K562 (cell line): ENCODE measurements around the gene ATAD3B. TPM values are rescaled to one million over a fixed set of nuclear protein-coding genes. Genes with fewer than 3 reads are reported as not detected.

ENCODE experiments used
- ATAC-seq: fragments of 200-7000 bp; cut with Tn5 transposase; 3 replicates; pipeline ENCODE4 v1.9.1; 2020; ENCODE audit warnings: moderate library complexity
- BruUV-seq: library from RNA; stranded (reverse); fragments of 400-500 nt; replicated peaks from 2 replicates; lab custom pipeline; 2021; lab: Mats Ljungman, UMichigan
- CTCF ChIA-PET: fragments of 300-600 bp; formaldehyde crosslinking; extraction: SDS; loops from one replicate; lab custom pipeline; 2021; ENCODE audit warnings: low intra/inter-chr PET ratio; lab: Yijun Ruan, JAX
- POLR2A ChIA-PET: fragments of 300-600, 350-650 bp; sonication (Branson Sonifier 250); formaldehyde crosslinking; extraction: SDS; loops from one replicate; lab custom pipeline; 2021; ENCODE audit warnings: antibody characterized with exemption, inconsistent platforms; lab: Yijun Ruan, JAX
- DNase-seq, 4 experiments: peaks; one replicate each; pipeline versions ENCODE4 v3.0.0 to v3.0.0-alpha.2; 2011 to 2018; ENCODE audit warnings: low spot score in 3 of 4, mixed read lengths in 3 of 4; ENCODE audit errors: extremely low read depth in 1 of 4
- FAIRE-seq: peaks from 2 replicates; lab custom pipeline; 2011; peaks lifted over from hg19 to GRCh38; lab: Jason Lieb, UNC
- H2AFZ ChIP-seq: 2 replicates; pipeline ENCODE4 v1.6.0; 2011; ENCODE audit warnings: low read depth, low read length, control low read depth, inconsistent platforms
- H3K27ac ChIP-seq: fragments of 200-600 bp; 3 replicates; pipeline ENCODE4 v1.8.0; 2011; ENCODE audit warnings: low read depth, mild to moderate bottlenecking, control low read depth, inconsistent platforms, low read length, moderate library complexity, mixed read lengths; ENCODE audit errors: extremely low read depth
- H3K27me3 ChIP-seq, 2 experiments: fragments of 300-600 bp in 1 of 2; 2 replicates in 1 of 2; 3 replicates in 1 of 2; pipeline versions ENCODE4 v1.6.0 to v1.8.0; 2011; ENCODE audit warnings: inconsistent platforms in 2 of 2, low read length in 2 of 2, mild to moderate bottlenecking in 1 of 2, mixed read lengths in 1 of 2, moderate library complexity in 1 of 2; ENCODE audit not compliant: control insufficient read depth in 2 of 2, insufficient read depth in 2 of 2
- H3K36me3 ChIP-seq: fragments of 300-600 bp; 3 replicates; pipeline ENCODE4 v1.8.0; 2011; ENCODE audit warnings: mild to moderate bottlenecking, low read length, inconsistent platforms; ENCODE audit not compliant: control insufficient read depth, insufficient read depth
- H3K4me1 ChIP-seq, 2 experiments: fragments of 200-600 bp in 1 of 2; replicated peaks in 1 of 2; 2 replicates in 1 of 2; 3 replicates in 1 of 2; pipeline versions ENCODE4 v1.5.1 to v1.8.0; 2011; ENCODE audit warnings: inconsistent platforms in 2 of 2, low read length in 2 of 2, mild to moderate bottlenecking in 1 of 2, mixed read lengths in 1 of 2, moderate library complexity in 1 of 2; ENCODE audit not compliant: control insufficient read depth in 2 of 2, insufficient read depth in 2 of 2
- H3K4me2 ChIP-seq: 2 replicates; pipeline ENCODE4 v1.6.1; 2011; ENCODE audit warnings: low read length, control low read depth, inconsistent platforms, mixed read lengths; ENCODE audit not compliant: insufficient read depth
- H3K4me3 ChIP-seq: fragments of 200-600 bp; sonication (generic), shearing (Covaris generic); 2 replicates; pipeline ENCODE4 v1.5.1; 2016; ENCODE audit warnings: control low read depth, inconsistent platforms
- H3K79me2 ChIP-seq: fragments of 200-600 bp; 3 replicates; pipeline ENCODE4 v1.8.0; 2011; ENCODE audit warnings: low read length, inconsistent platforms; ENCODE audit not compliant: control insufficient read depth, insufficient read depth
- H3K9ac ChIP-seq, 2 experiments: 2 replicates each; pipeline versions ENCODE4 v1.6.0 to v1.6.1; 2011; ENCODE audit warnings: low read depth in 2 of 2, low read length in 2 of 2, control low read depth in 1 of 2, inconsistent platforms in 1 of 2, mild to moderate bottlenecking in 1 of 2, mixed read lengths in 1 of 2; ENCODE audit not compliant: insufficient read depth in 1 of 2
- H3K9me1 ChIP-seq: one replicate; pipeline ENCODE4 v1.6.0; 2011; ENCODE audit warnings: inconsistent platforms, mild to moderate bottlenecking, low read length, moderate library complexity; ENCODE audit not compliant: control insufficient read depth, insufficient read depth
- H3K9me3 ChIP-seq: replicated peaks from 2 replicates; pipeline ENCODE4 v1.5.1; 2011; ENCODE audit warnings: low read depth, low read length, inconsistent platforms; ENCODE audit not compliant: control insufficient read depth, insufficient read depth
- H4K20me1 ChIP-seq: replicated peaks from 2 replicates; pipeline ENCODE4 v1.6.1; 2011; ENCODE audit warnings: low read length, inconsistent platforms, mixed read lengths; ENCODE audit not compliant: control insufficient read depth, insufficient read depth
- CXXC5 ChIP-seq: fragments of 250-450 bp; sonication (Bioruptor Pico); IDR thresholded peaks from 2 replicates; pipeline ENCODE4 v1.8.0; 2022; ENCODE audit warnings: inconsistent platforms, mild to moderate bottlenecking, moderate library complexity
- GABPB2 ChIP-seq: fragments of 250-450 bp; sonication (Bioruptor Pico); conservative IDR thresholded peaks from 2 replicates; pipeline ENCODE4 v1.5.1; 2021; ENCODE audit warnings: mild to moderate bottlenecking
- RFX5 ChIP-seq: IDR thresholded peaks from 2 replicates; pipeline ENCODE4 v1.6.1; 2011; ENCODE audit warnings: low read depth, mild to moderate bottlenecking, improper control_type of control experiment, low read length
- TEAD1 ChIP-seq, 2 experiments: fragments of 450-650 bp in 1 of 2; sonication (generic) in 1 of 2; formaldehyde crosslinking; IDR thresholded peaks; 2 replicates each; pipeline versions ENCODE4 v1.4.0 to v1.8.0; 2020 to 2022; ENCODE audit warnings: mild to moderate bottlenecking in 2 of 2, missing genetic modification reagents in 1 of 2
- YY1 ChIP-seq, 3 experiments: IDR thresholded peaks; 2 replicates each; pipeline ENCODE4 v1.6.1; 2011; ENCODE audit warnings: low read length in 2 of 3, mild to moderate bottlenecking in 2 of 3, moderate library complexity in 2 of 3, borderline replicate concordance in 1 of 3, control low read depth in 1 of 3, low read depth in 1 of 3; ENCODE audit not compliant: insufficient read depth in 3 of 3, insufficient replicate concordance in 2 of 3, control insufficient read depth in 1 of 3, insufficient read length in 1 of 3; ENCODE audit errors: extremely low read depth in 1 of 3
- ZBTB33 ChIP-seq: sonication (generic); formaldehyde crosslinking; IDR thresholded peaks from 2 replicates; pipeline ENCODE4 v1.8.1; 2023; ENCODE audit warnings: mild to moderate bottlenecking, missing genetic modification reagents
- ZKSCAN1 ChIP-seq: fragments of 150-350 bp; IDR thresholded peaks from 2 replicates; pipeline ENCODE4 v1.6.1; 2016; ENCODE audit warnings: low read depth, low read length
- ZNF140 ChIP-seq: fragments of 250-450 bp; sonication (Bioruptor Pico); IDR thresholded peaks from 2 replicates; pipeline ENCODE4 v1.8.0; 2021; ENCODE audit warnings: moderate library complexity, mild to moderate bottlenecking, inconsistent platforms
- WGBS: fragments of 100-300 bp; shearing (Covaris generic); methylation state at CpG from one replicate; pipeline ENCODE4 v1.1.6; 2016; ENCODE audit warnings: low coverage, mixed read lengths; ENCODE audit not compliant: insufficient coverage; ENCODE audit errors: missing lambda C conversion rate; 5-methylcytosine and 5-hydroxymethylcytosine counted together
- in situ Hi-C: fragments of 300-500 bp; cut with MboI; formaldehyde crosslinking; loops from 4 replicates; pipeline ENCODE4 v1.15.0; 2018; ENCODE audit warnings: inconsistent platforms, mixed read lengths
- intact Hi-C: fragments of 100-400 bp; cut with micrococcal nuclease; formaldehyde crosslinking; loops from 2 replicates; pipeline ENCODE4 v1.14.2; 2022
- polyA plus RNA-seq, 8 experiments: library from polyadenylated mRNA; depleted of rRNA in 4 of 8; stranded (reverse) in 5 of 8; unstranded in 3 of 8; fragments of >200 nt; fragmentation: Nextera tagmentation in 2 of 8; fragmentation: Illumina TruSeq in 1 of 8; extraction: Ambion mirVana in 2 of 8; extraction: Trizol in 1 of 8; gene quantifications; 2 replicates each; pipeline versions ENCODE4 v1.2.1 to v1.2.3, GENCODE V29; 2011 to 2014; ENCODE audit warnings: inconsistent platforms in 1 of 8, missing spikeins in 1 of 8
- total RNA-seq, 7 experiments: library from RNA; depleted of rRNA in 6 of 7; stranded (reverse); fragments of >200 nt in 6 of 7; fragmentation: Illumina TruSeq in 2 of 7; extraction: Trizol in 2 of 7; gene quantifications; 2 replicates each; pipeline versions ENCODE4 v1.2.1 to v1.2.3, GENCODE V29; 2011 to 2021; ENCODE audit warnings: low replicate concordance in 1 of 7
- TF ChIP-seq, protein P1 (sequence below): sonication (generic); formaldehyde crosslinking; IDR thresholded peaks from 2 replicates; pipeline ENCODE4 v1.8.1; 2022; ENCODE audit warnings: missing genetic modification reagents
- TF ChIP-seq, protein P2 (sequence below): fragments of 450-650 bp; conservative IDR thresholded peaks from 2 replicates; pipeline ENCODE4 v1.6.1; 2016; ENCODE audit warnings: missing genetic modification characterization, low read depth, mild to moderate bottlenecking, control low read depth, missing compliant biosample characterization

The ATAD3B gene
- total and polyA plus RNA-seq, 9 of the 15 experiments (the other 6 are each of a cell fraction or from before 2014, with no cell fraction given), result 0.07 to 113 (median 27.7) TPM

GRCh38 chr1:1452882-1453281 lies 18.7 kb upstream of the ATAD3B start:
- H3K4me2 ChIP-seq, result no peak overlapping the region
- no peaks in the 10 kb centered on the region for H3K36me3 ChIP-seq
- in situ Hi-C loops (no loop called here), intact Hi-C loops (no loop called here)
- FAIRE-seq (no peak), DNase-seq (no peak), ATAC-seq (no peak)
- H4K20me1 ChIP-seq, result no peaks in the 10 kb centered on the region
- peaks cover 0 to 6% of the 10 kb centered on the region in 2 experiments; a peak in 1 of 5 replicates for H3K27me3 ChIP-seq
- no peaks in the 10 kb centered on the region for H3K79me2 ChIP-seq
- no peak overlapping the region for H2AFZ ChIP-seq
- TF ChIP-seq YY1 (IDR thresholded peaks at IDR 0.05; ENCODE audit: borderline replicate concordance in 1 of 3, control insufficient read depth in 1 of 3, extremely low read depth in 1 of 3, insufficient read depth in 3 of 3, insufficient read length in 1 of 3, insufficient replicate concordance in 2 of 3, low read depth in 1 of 3, low read length in 2 of 3) (peak in 1 of 3 experiments; percentile 39), ZNF140 (CRISPR knock-in tag) (no peak), GABPB2 (no peak), ZKSCAN1 (peak; percentile 96), ZBTB33 (CRISPR knock-in tag) (0 out of 2 replicates have a peak, but pooled peaks have one; percentile 16), CXXC5 (CRISPR knock-in tag) (no peak), TEAD1 (CRISPR knock-in tag; IDR thresholded peaks at IDR 0.05) (no peak), RFX5 (no peak)
- TF ChIP-seq, protein P1, sequence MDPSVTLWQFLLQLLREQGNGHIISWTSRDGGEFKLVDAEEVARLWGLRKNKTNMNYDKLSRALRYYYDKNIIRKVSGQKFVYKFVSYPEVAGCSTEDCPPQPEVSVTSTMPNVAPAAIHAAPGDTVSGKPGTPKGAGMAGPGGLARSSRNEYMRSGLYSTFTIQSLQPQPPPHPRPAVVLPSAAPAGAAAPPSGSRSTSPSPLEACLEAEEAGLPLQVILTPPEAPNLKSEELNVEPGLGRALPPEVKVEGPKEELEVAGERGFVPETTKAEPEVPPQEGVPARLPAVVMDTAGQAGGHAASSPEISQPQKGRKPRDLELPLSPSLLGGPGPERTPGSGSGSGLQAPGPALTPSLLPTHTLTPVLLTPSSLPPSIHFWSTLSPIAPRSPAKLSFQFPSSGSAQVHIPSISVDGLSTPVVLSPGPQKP (CRISPR knock-in tag), result 0 out of 2 replicates have a peak, but pooled peaks have one; percentile 49
- TF ChIP-seq, protein P2, sequence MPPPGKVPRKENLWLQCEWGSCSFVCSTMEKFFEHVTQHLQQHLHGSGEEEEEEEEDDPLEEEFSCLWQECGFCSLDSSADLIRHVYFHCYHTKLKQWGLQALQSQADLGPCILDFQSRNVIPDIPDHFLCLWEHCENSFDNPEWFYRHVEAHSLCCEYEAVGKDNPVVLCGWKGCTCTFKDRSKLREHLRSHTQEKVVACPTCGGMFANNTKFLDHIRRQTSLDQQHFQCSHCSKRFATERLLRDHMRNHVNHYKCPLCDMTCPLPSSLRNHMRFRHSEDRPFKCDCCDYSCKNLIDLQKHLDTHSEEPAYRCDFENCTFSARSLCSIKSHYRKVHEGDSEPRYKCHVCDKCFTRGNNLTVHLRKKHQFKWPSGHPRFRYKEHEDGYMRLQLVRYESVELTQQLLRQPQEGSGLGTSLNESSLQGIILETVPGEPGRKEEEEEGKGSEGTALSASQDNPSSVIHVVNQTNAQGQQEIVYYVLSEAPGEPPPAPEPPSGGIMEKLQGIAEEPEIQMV, result no peak
- peaks cover 0 to 31% of the 10 kb centered on the region in 2 experiments; a peak in 3 of 5 replicates for H3K4me1 ChIP-seq
- 47% methylated on average over 10 of the region's 16 CpGs for WGBS
- H3K9ac ChIP-seq, result no peak overlapping the region
- H3K9me1 ChIP-seq, result no peaks in the 10 kb centered on the region
- no peak overlapping the region for H3K27ac ChIP-seq
- BruUV-seq, result no TSS peak
- no peaks in the 10 kb centered on the region for H3K9me3 ChIP-seq
- ChIA-PET CTCF (no interaction called here), POLR2A (interaction anchor here (0.5 to 0.7 kb wide), 2 partner anchors 57 to 181 kb away, joined by 3 read pairs; no protein-coding TSS in a partner anchor)
- no peak overlapping the region for H3K4me3 ChIP-seq
